Activated T-helper 9 cell treated with anti-CD3 and anti-CD28 coated beads, Interleukin-2, amount 50 U/mL, for 16 hours (primary cell): ENCODE data around the gene KLRB1.
"Not testable (repeated sequence)": the region's sequence is repeated elsewhere in the genome, so short reads cannot be mapped to it uniquely, and the experiment has no call there.

ENCODE experiments used
- DNase-seq: peaks from one replicate; pipeline ENCODE4 v3.0.0-alpha.2; 2020; ENCODE audit warnings: low read depth

Gene KLRB1

GRCh38 chr12:9607716-9608115 is at the start of gene KLRB1:
Gene KLRB1 (minus strand): TSS chr12:9607916. CDS start chr12:9607839, 77 bp downstream.
- DNase-seq = no peak

GRCh38 chr12:9651265-9651729 is 43.6 kb upstream of the KLRB1 start:
- no peak for DNase-seq

- DNase-seq = no peak
Measured at GRCh38 chr12:9650151-9650576, 42.4 kb upstream of the KLRB1 start.

GRCh38 chr12:9649532-9649940 is 41.8 kb upstream of the KLRB1 start:
- DNase-seq = no peak

GRCh38 chr12:9648701-9649531 is 41.2 kb upstream of the KLRB1 start:
- DNase-seq = no peak

- peak; percentile 87 for DNase-seq
Measured at GRCh38 chr12:9647825-9648700, 40.3 kb upstream of the KLRB1 start.

GRCh38 chr12:9646794-9647781 is 39.4 kb upstream of the KLRB1 start:
- no peak for DNase-seq

GRCh38 chr12:9644985-9645551 is 37.4 kb upstream of the KLRB1 start:
- not testable (repeated sequence) for DNase-seq

- DNase-seq = no peak
Measured at GRCh38 chr12:9643266-9643660, 35.5 kb upstream of the KLRB1 start.

- DNase-seq = no peak
Measured at GRCh38 chr12:9642606-9643265, 35.0 kb upstream of the KLRB1 start.

GRCh38 chr12:9640024-9640423 is 32.3 kb upstream of the KLRB1 start:
- no peak for DNase-seq

- DNase-seq = no peak
Measured at GRCh38 chr12:9636851-9637206, 29.1 kb upstream of the KLRB1 start.

- no peak for DNase-seq
Measured at GRCh38 chr12:9636150-9636850, 28.6 kb upstream of the KLRB1 start.

- no peak for DNase-seq
Measured at GRCh38 chr12:9634969-9635754, 27.4 kb upstream of the KLRB1 start.

- peak; percentile 56 for DNase-seq
Measured at GRCh38 chr12:9634177-9634803, 26.6 kb upstream of the KLRB1 start.

GRCh38 chr12:9632766-9633165 is 25.1 kb upstream of the KLRB1 start:
- DNase-seq = no peak

- no peak for DNase-seq
Measured at GRCh38 chr12:9626821-9627220, 19.1 kb upstream of the KLRB1 start.

- no peak for DNase-seq
Measured at GRCh38 chr12:9626291-9626690, 18.6 kb upstream of the KLRB1 start.

GRCh38 chr12:9625019-9625418 is 17.3 kb upstream of the KLRB1 start:
- no peak for DNase-seq
